H1 (cell line): ENCODE results near the gene MARK4. TPM values are rescaled to one million over a fixed set of nuclear protein-coding genes. Genes with fewer than 3 reads are reported as not detected.

ENCODE experiments used
- CTCF ChIA-PET: fragments of 300-600 bp; sonication (Branson Sonifier 250); formaldehyde crosslinking; loops from one replicate; lab custom pipeline; 2021; ENCODE audit not compliant: partially characterized antibody; lab: Charles Lee
- POLR2A ChIA-PET: fragments of 300-600 bp; sonication (Branson Sonifier 250); formaldehyde crosslinking; loops from one replicate; lab custom pipeline; 2021; ENCODE audit warnings: inconsistent platforms; ENCODE audit not compliant: partially characterized antibody; lab: Charles Lee
- DNase-seq, 2 experiments: peaks; one replicate each; pipeline versions ENCODE4 v3.0.0 to v3.0.0-alpha.2; 2010 to 2022; ENCODE audit warnings: low spot score in 2 of 2, low read depth in 1 of 2, mixed read lengths in 1 of 2
- FAIRE-seq: peaks from 2 replicates; lab custom pipeline; 2011; peaks lifted over from hg19 to GRCh38; lab: Jason Lieb, UNC
- H2AFZ ChIP-seq: 2 replicates; pipeline ENCODE4 v1.8.1; 2012; ENCODE audit warnings: low read length, inconsistent platforms
- H2AK5ac ChIP-seq: 2 replicates; pipeline ENCODE4 v1.6.1; 2013; ENCODE audit warnings: low read depth, low read length
- H2BK120ac ChIP-seq: replicated peaks from 2 replicates; pipeline ENCODE3; 2013; ENCODE audit warnings: low read depth, low read length, inconsistent platforms
- H2BK12ac ChIP-seq: 2 replicates; pipeline ENCODE4 v1.6.1; 2013; ENCODE audit warnings: low read depth, low read length
- H2BK15ac ChIP-seq: 2 replicates; pipeline ENCODE4 v1.6.1; 2013; ENCODE audit warnings: low read length
- H2BK20ac ChIP-seq: 2 replicates; pipeline ENCODE4 v1.6.1; 2013; ENCODE audit warnings: low read length
- H2BK5ac ChIP-seq: 2 replicates; pipeline ENCODE4 v1.6.1; 2013; ENCODE audit warnings: low read depth, low read length
- H3K14ac ChIP-seq: 2 replicates; pipeline ENCODE4 v1.6.1; 2013; ENCODE audit warnings: inconsistent platforms; ENCODE audit not compliant: insufficient read length
- H3K18ac ChIP-seq: 2 replicates; pipeline ENCODE4 v1.6.1; 2013; ENCODE audit warnings: low read length; ENCODE audit errors: extremely low read depth
- H3K23ac ChIP-seq: 2 replicates; pipeline ENCODE4 v1.6.1; 2013; ENCODE audit warnings: inconsistent platforms; ENCODE audit not compliant: insufficient read length
- H3K23me2 ChIP-seq: 2 replicates; pipeline ENCODE4 v1.6.1; 2013; ENCODE audit warnings: low read depth, low read length
- H3K27ac ChIP-seq: 2 replicates; pipeline ENCODE4 v1.6.1; 2011; ENCODE audit warnings: low read depth, low read length, inconsistent platforms
- H3K27me3 ChIP-seq, 4 experiments: replicated peaks in 1 of 4; 1 replicate in 1 of 4; 2 replicates in 3 of 4; pipeline versions ENCODE4 v1.6.1 to v1.8.1; 2011 to 2013; ENCODE audit warnings: low read length in 3 of 4, mild to moderate bottlenecking in 3 of 4, inconsistent platforms in 2 of 4, mixed read lengths in 2 of 4, moderate library complexity in 1 of 4; ENCODE audit not compliant: control insufficient read depth in 3 of 4, insufficient read depth in 3 of 4; ENCODE audit errors: extremely low read depth in 1 of 4
- H3K36me3 ChIP-seq, 4 experiments: 2 replicates each; pipeline versions ENCODE4 v1.6.1 to v1.8.1; 2011 to 2013; ENCODE audit warnings: mild to moderate bottlenecking in 4 of 4, low read length in 3 of 4, moderate library complexity in 2 of 4, control low read depth in 1 of 4, inconsistent platforms in 1 of 4; ENCODE audit not compliant: insufficient read depth in 4 of 4, control insufficient read depth in 2 of 4
- H3K4ac ChIP-seq: replicated peaks from 2 replicates; pipeline ENCODE3; 2013; ENCODE audit warnings: low read length, low read depth, mixed read lengths, inconsistent platforms; ENCODE audit not compliant: insufficient read length
- H3K4me1 ChIP-seq, 4 experiments: replicated peaks in 1 of 4; 1 replicate in 1 of 4; 2 replicates in 3 of 4; pipeline versions ENCODE4 v1.6.1 to v1.8.1; 2011 to 2013; ENCODE audit warnings: low read length in 3 of 4, inconsistent platforms in 2 of 4, mixed read lengths in 1 of 4; ENCODE audit not compliant: insufficient read depth in 4 of 4, control insufficient read depth in 3 of 4
- H3K4me2 ChIP-seq, 2 experiments: 2 replicates each; pipeline versions ENCODE4 v1.6.1 to v1.8.1; 2011 to 2013; ENCODE audit warnings: low read depth in 2 of 2, low read length in 2 of 2, control low read depth in 1 of 2, inconsistent platforms in 1 of 2, mild to moderate bottlenecking in 1 of 2; ENCODE audit not compliant: insufficient read depth in 1 of 2
- H3K4me3 ChIP-seq, 4 experiments: fragments of 200-600, 300-600 bp in 1 of 4; sonication (generic), shearing (Covaris generic), sonication (Bioruptor Twin) in 1 of 4; 2 replicates each; pipeline versions ENCODE4 v1.5.1 to v1.8.1; 2011 to 2016; ENCODE audit warnings: low read length in 4 of 4, low read depth in 3 of 4, control low read depth in 2 of 4, inconsistent platforms in 2 of 4, mild to moderate bottlenecking in 2 of 4, mixed read lengths in 1 of 4, moderate library complexity in 1 of 4; ENCODE audit not compliant: insufficient read depth in 2 of 4; ENCODE audit errors: extremely low read depth in 1 of 4
- H3K56ac ChIP-seq: replicated peaks from 2 replicates; pipeline ENCODE3; 2013; ENCODE audit warnings: low read depth, mild to moderate bottlenecking, mixed read lengths, low read length, inconsistent platforms; ENCODE audit not compliant: insufficient read length
- H3K79me1 ChIP-seq: 2 replicates; pipeline ENCODE4 v1.6.1; 2013; ENCODE audit warnings: low read depth, low read length, control low read depth
- H3K79me2 ChIP-seq, 2 experiments: 2 replicates each; pipeline versions ENCODE4 v1.6.1 to v1.8.1; 2012 to 2013; ENCODE audit warnings: low read length in 2 of 2, mild to moderate bottlenecking in 2 of 2, inconsistent platforms in 1 of 2; ENCODE audit not compliant: insufficient read depth in 2 of 2, control insufficient read depth in 1 of 2
- H3K9ac ChIP-seq, 4 experiments: replicated peaks in 1 of 4; 1 replicate in 1 of 4; 2 replicates in 3 of 4; pipeline versions ENCODE4 v1.6.1 to v1.8.1; 2011 to 2013; ENCODE audit warnings: low read depth in 3 of 4, low read length in 3 of 4, control low read depth in 2 of 4, mild to moderate bottlenecking in 2 of 4, moderate library complexity in 2 of 4, inconsistent platforms in 1 of 4; ENCODE audit errors: extremely low read depth in 1 of 4
- H3K9me3 ChIP-seq, 2 experiments: 2 replicates each; pipeline versions ENCODE4 v1.6.1 to v1.8.1; 2012 to 2013; ENCODE audit warnings: mild to moderate bottlenecking in 2 of 2, moderate library complexity in 2 of 2, control low read depth in 1 of 2, inconsistent platforms in 1 of 2, low read depth in 1 of 2, low read length in 1 of 2, mixed read lengths in 1 of 2; ENCODE audit not compliant: insufficient read depth in 2 of 2
- H4K20me1 ChIP-seq, 2 experiments: replicated peaks in 1 of 2; 2 replicates each; pipeline versions ENCODE3 to v1.8.1; 2011 to 2013; ENCODE audit warnings: inconsistent platforms in 2 of 2, low read length in 2 of 2, mild to moderate bottlenecking in 1 of 2; ENCODE audit not compliant: insufficient read depth in 2 of 2, control insufficient read depth in 1 of 2
- H4K5ac ChIP-seq: 2 replicates; pipeline ENCODE4 v1.6.1; 2013; ENCODE audit warnings: low read length, low read depth, mixed read lengths, inconsistent platforms; ENCODE audit not compliant: insufficient read length
- H4K8ac ChIP-seq: 2 replicates; pipeline ENCODE4 v1.8.0; 2013; ENCODE audit warnings: mild to moderate bottlenecking, moderate library complexity, low read length, inconsistent platforms; ENCODE audit not compliant: insufficient read depth; ENCODE audit errors: extremely low read depth
- H4K91ac ChIP-seq: replicated peaks from 2 replicates; pipeline ENCODE3; 2013; ENCODE audit warnings: low read length, mixed read lengths, inconsistent platforms; ENCODE audit not compliant: insufficient read length
- BACH1 ChIP-seq: IDR thresholded peaks from 2 replicates; pipeline ENCODE4 v1.6.1; 2012; ENCODE audit warnings: low read length, improper control_type of control experiment
- BCL11A ChIP-seq, 2 experiments: IDR thresholded peaks; one replicate each; pipeline ENCODE4 v1.6.1; 2011; ENCODE audit warnings: low read depth in 2 of 2, low read length in 2 of 2, mild to moderate bottlenecking in 2 of 2
- CBX5 ChIP-seq: fragments of 300-800, 300-1000 bp; sonication (generic); IDR thresholded peaks from 2 replicates; pipeline ENCODE4 v1.7.1; 2016; ENCODE audit warnings: antibody characterized with exemption, low read length, low read depth
- CBX8 ChIP-seq: fragments of 300-800, 300-1000 bp; sonication (generic); IDR thresholded peaks from 2 replicates; pipeline ENCODE4 v1.7.1; 2016; ENCODE audit warnings: low read depth, low read length, borderline replicate concordance
- CEBPB ChIP-seq: IDR thresholded peaks from 2 replicates; pipeline ENCODE4 v1.6.1; 2012; ENCODE audit warnings: low read depth, low read length
- CHD1 ChIP-seq: IDR thresholded peaks from 2 replicates; pipeline ENCODE4 v1.6.1; 2012; ENCODE audit warnings: low read depth, low read length, improper control_type of control experiment
- CHD2 ChIP-seq: IDR thresholded peaks from 2 replicates; pipeline ENCODE4 v1.6.1; 2012; ENCODE audit warnings: low read length, improper control_type of control experiment
- KDM5A ChIP-seq: fragments of 200-600 bp; IDR thresholded peaks from 2 replicates; pipeline ENCODE4 v1.7.1; 2012; ENCODE audit warnings: mild to moderate bottlenecking, low read length, inconsistent platforms, mixed read lengths
- NANOG ChIP-seq: IDR thresholded peaks from 2 replicates; pipeline ENCODE4 v1.6.1; 2011; ENCODE audit warnings: low read length, low read depth, mild to moderate bottlenecking, inconsistent platforms; ENCODE audit not compliant: insufficient read depth, poor library complexity, severe bottlenecking
- RFX5 ChIP-seq: IDR thresholded peaks from 2 replicates; pipeline ENCODE4 v1.6.1; 2011; ENCODE audit warnings: low read depth, low read length, improper control_type of control experiment, borderline replicate concordance
- SIX5 ChIP-seq: IDR thresholded peaks from 2 replicates; pipeline ENCODE4 v1.6.1; 2011; ENCODE audit warnings: mild to moderate bottlenecking, low read depth, low read length
- TAF1 ChIP-seq: IDR thresholded peaks from 2 replicates; pipeline ENCODE4 v1.6.1; 2011; ENCODE audit warnings: mild to moderate bottlenecking, low read depth, low read length
- WGBS, 2 experiments: shearing (Covaris generic) in 1 of 2; methylation state at CpG; one replicate each; pipeline versions ENCODE4 v1.1.6 to v1.1.7; 2013 to 2015; ENCODE audit warnings: low lambda C conversion rate in 2 of 2, mixed read lengths in 2 of 2, inconsistent platforms in 1 of 2, low coverage in 1 of 2, missing lambda C conversion rate in 1 of 2; ENCODE audit not compliant: insufficient replicate concordance in 2 of 2, insufficient coverage in 1 of 2, insufficient read length in 1 of 2; ENCODE audit errors: extremely low coverage in 1 of 2, missing lambda C conversion rate in 1 of 2; 5-methylcytosine and 5-hydroxymethylcytosine counted together
- polyA plus RNA-seq, 7 experiments: library from polyadenylated mRNA; depleted of rRNA in 3 of 7; stranded (reverse) in 5 of 7; unstranded in 2 of 7; fragments of >200 nt in 5 of 7; fragments of 200-250 nt in 2 of 7; gene quantifications; 1 replicate in 5 of 7; 2 replicates in 1 of 7; 4 replicates in 1 of 7; pipeline versions ENCODE4 v1.2.1 to v1.2.3, GENCODE V29; 2011 to 2013; ENCODE audit warnings: missing spikeins in 2 of 7, mixed read lengths in 2 of 7
- total RNA-seq: library from RNA; stranded (reverse); fragmentation: NEBNext Ultra II Directional; extraction: Animal tissue kit (Norgen Biotek cat#: 25700); gene quantifications from 2 replicates; pipeline ENCODE4 v1.2.1, GENCODE V29; 2021

Gene MARK4
- total and polyA plus RNA-seq, 2 of the 8 experiments (the other 6 are each of a cell fraction or from before 2014, with no cell fraction given): 12.3 to 49.8 TPM

DNA sequence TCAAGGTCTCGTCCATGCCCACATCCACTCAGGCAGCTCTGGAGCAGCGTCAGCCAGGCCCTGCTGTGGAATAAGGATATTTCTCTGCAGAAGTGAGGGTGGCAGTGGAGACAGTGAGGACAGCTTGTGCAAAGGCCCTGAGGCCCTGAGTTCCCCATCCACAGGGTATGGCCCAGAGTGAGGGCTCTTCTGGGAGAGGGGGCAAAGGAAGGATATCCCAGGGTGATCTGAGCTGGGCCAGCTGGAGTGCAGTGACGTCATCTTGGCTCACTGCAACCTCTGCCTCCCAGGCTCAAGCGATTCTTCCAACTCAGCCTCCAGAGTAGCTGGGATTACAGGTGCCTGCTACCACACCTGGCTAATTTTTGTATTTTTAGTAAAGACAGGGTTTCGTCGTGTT lies 11.5 kb downstream of the MARK4 start:
- H3K4me2 ChIP-seq: no peak overlapping the region
- H2AK5ac ChIP-seq: no peak overlapping the region
- no peak overlapping the region for H3K4ac ChIP-seq
- H2AFZ ChIP-seq: no peak overlapping the region
- WGBS, 2 experiments: 91% methylated on average over 6 of the region's 6 CpGs; no CpG with 5 or more reads in 1 of the 2 experiments
- no peak overlapping the region for H2BK5ac ChIP-seq
- H2BK12ac ChIP-seq: no peak overlapping the region
- DNase-seq: no peak
- no peak overlapping the region for H3K56ac ChIP-seq
- H3K18ac ChIP-seq: no peak overlapping the region
- no peaks in the 10 kb centered on the region; the same call in 1 of the 2 replicates for H3K79me1 ChIP-seq
- no peaks in the 10 kb centered on the region; a peak in 1 of 7 replicates for H3K27me3 ChIP-seq
- ChIA-PET POLR2A (interaction anchor here (0.9 to 1.1 kb wide), 2 partner anchors 15 to 109 kb away, joined by 3 to 5 read pairs; no protein-coding TSS in a partner anchor), CTCF (interaction anchor here (0.6 kb wide), 1 partner anchor 427 kb away, joined by 3 read pairs; no protein-coding TSS in a partner anchor)
- H2BK20ac ChIP-seq: no peak overlapping the region
- peaks cover 2 to 15% of the 10 kb centered on the region in 2 experiments for H4K20me1 ChIP-seq
- H3K79me2 ChIP-seq: no peaks in the 10 kb centered on the region
- H3K4me1 ChIP-seq: no peaks in the 10 kb centered on the region
- H3K9ac ChIP-seq: no peak overlapping the region
- peaks cover 0 to 4% (median 0%) of the 10 kb centered on the region in 4 experiments; a peak in 1 of 8 replicates for H3K36me3 ChIP-seq
- no peak overlapping the region for H4K91ac ChIP-seq
- H4K8ac ChIP-seq: no peak overlapping the region
- no peak overlapping the region for H3K27ac ChIP-seq
- FAIRE-seq: no peak
- no peak for TF ChIP-seq CEBPB
- TF ChIP-seq CHD1: no peak
- no peak for TF ChIP-seq RFX5
- no peak for TF ChIP-seq NANOG
- no peak for TF ChIP-seq CBX8
- TF ChIP-seq KDM5A: no peak
- TF ChIP-seq CBX5: no peak
- TF ChIP-seq TAF1: no peak
- TF ChIP-seq SIX5: no peak
- TF ChIP-seq BACH1: no peak
- TF ChIP-seq CHD2: no peak
- TF ChIP-seq BCL11A (IDR thresholded peaks at IDR 0.05; ENCODE audit: low read depth in 2 of 2, low read length in 2 of 2): no peak
- H2BK120ac ChIP-seq: no peak overlapping the region
- no peaks in the 10 kb centered on the region for H3K9me3 ChIP-seq
- no peak overlapping the region for H3K4me3 ChIP-seq
- no peak overlapping the region for H2BK15ac ChIP-seq
- H3K23me2 ChIP-seq: peaks cover 4% of the 10 kb centered on the region; the same call in 1 of the 2 replicates
- no peak overlapping the region for H4K5ac ChIP-seq
- no peak overlapping the region for H3K23ac ChIP-seq
- no peak overlapping the region for H3K14ac ChIP-seq
